SK-N-DZ (cell line): ENCODE results near the gene DPPA4. TPM values are rescaled to one million over a fixed set of nuclear protein-coding genes. Genes with fewer than 3 reads are reported as not detected.
"Not testable (repeated sequence)": the region's sequence is repeated elsewhere in the genome, so short reads cannot be mapped to it uniquely, and the experiment has no call there.

Source experiments
- DNase-seq: peaks from one replicate; pipeline ENCODE4 v3.0.0-alpha.2; 2015; ENCODE audit warnings: low spot score
- polyA plus RNA-seq, 2 experiments: library from polyadenylated mRNA; depleted of rRNA; stranded (reverse); fragments of >200 nt; gene quantifications; 2 replicates each; pipeline ENCODE4 v1.2.3, GENCODE V29; 2014

DPPA4 gene
- not detected in 2 replicates for polyA plus RNA-seq (2014; cell fraction: cytosol; rRNA removed)
- polyA plus RNA-seq (2014; cell fraction: nucleus; rRNA removed) = not detected in 2 replicates

GRCh38 chr3:109337393-109337792 is at the start of gene DPPA4:
TSS of gene DPPA4 (minus strand) at chr3:109337546. CDS start at chr3:109337517, 29 bp downstream.
- DNase-seq = no peak

- no peak for DNase-seq
Measured at GRCh38 chr3:109385442-109386318, 48.3 kb upstream of the DPPA4 start.

- no peak for DNase-seq
Measured at GRCh38 chr3:109384164-109384563, 46.8 kb upstream of the DPPA4 start.

GRCh38 chr3:109382588-109382987 is 45.2 kb upstream of the DPPA4 start:
- DNase-seq = no peak

GRCh38 chr3:109375975-109376374 is 38.6 kb upstream of the DPPA4 start:
- DNase-seq = no peak

- not testable (repeated sequence) for DNase-seq
Measured at GRCh38 chr3:109374434-109374833, 37.1 kb upstream of the DPPA4 start.

GRCh38 chr3:109373933-109374332 is 36.6 kb upstream of the DPPA4 start:
- no peak for DNase-seq

GRCh38 chr3:109372639-109373038 is 35.3 kb upstream of the DPPA4 start:
- no peak for DNase-seq

GRCh38 chr3:109369510-109369909 is 32.2 kb upstream of the DPPA4 start:
- DNase-seq = no peak

- no peak for DNase-seq
Measured at GRCh38 chr3:109364088-109364487, 26.7 kb upstream of the DPPA4 start.

- DNase-seq = no peak
Measured at GRCh38 chr3:109363634-109364033, 26.3 kb upstream of the DPPA4 start.

GRCh38 chr3:109362823-109363222 is 25.5 kb upstream of the DPPA4 start:
- DNase-seq = no peak

- DNase-seq = not testable (repeated sequence)
Measured at GRCh38 chr3:109358809-109359208, 21.5 kb upstream of the DPPA4 start.

- DNase-seq = no peak
Measured at GRCh38 chr3:109356442-109357155, 19.3 kb upstream of the DPPA4 start.

- DNase-seq = no peak
Measured at GRCh38 chr3:109355625-109356441, 18.5 kb upstream of the DPPA4 start.

- DNase-seq = no peak
Measured at GRCh38 chr3:109353057-109353456, 15.7 kb upstream of the DPPA4 start.

GRCh38 chr3:109351231-109351630 is 13.9 kb upstream of the DPPA4 start:
- DNase-seq = no peak

- no peak for DNase-seq
Measured at GRCh38 chr3:109346770-109347295, 9.5 kb upstream of the DPPA4 start.

- no peak for DNase-seq
Measured at GRCh38 chr3:109346099-109346498, 8.8 kb upstream of the DPPA4 start.

- DNase-seq = no peak
Measured at GRCh38 chr3:109339714-109340648, 2.6 kb upstream of the DPPA4 start.
